ENCODE data around the gene HOXC11. TPM values are rescaled to one million over a fixed set of nuclear protein-coding genes. Genes with fewer than 3 reads are reported as not detected.

HOXC11 gene
- total and polyA plus RNA-seq, 2 experiments from 2014 or later = not detected

DNA sequence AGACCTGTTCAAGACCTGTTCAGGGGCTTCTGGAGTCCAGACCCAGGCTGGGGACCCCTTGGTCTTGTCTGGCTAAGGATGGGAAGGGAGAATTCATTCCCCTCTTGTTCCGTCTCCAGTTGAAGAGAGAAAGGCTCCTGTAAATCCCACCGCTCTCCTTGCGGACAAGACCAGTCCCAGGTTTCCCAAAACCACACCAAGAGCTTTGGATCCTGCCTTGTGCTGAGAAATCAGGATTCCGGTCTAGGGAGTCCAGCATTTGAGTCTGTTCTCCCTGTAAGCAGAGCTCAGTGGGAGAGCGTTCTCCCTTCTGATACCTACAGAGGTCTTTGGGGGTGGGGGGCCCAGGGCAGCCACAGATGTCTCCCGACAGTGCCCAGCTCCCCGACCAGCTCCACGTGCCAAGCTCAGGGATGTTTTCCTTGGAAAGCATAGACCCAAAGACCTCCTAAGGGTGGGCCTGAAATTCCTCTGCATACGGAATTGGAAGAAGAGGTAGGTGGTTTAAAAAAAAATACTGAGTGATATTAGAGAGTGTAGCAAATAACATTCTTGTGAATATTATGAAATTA is 32.4 kb upstream of the HOXC11 start:
- H3K36me3 ChIP-seq (ENCODE audit: insufficient read depth) = no peaks in the 10 kb centered on the region
- peaks cover 22% of the 10 kb centered on the region for H3K4me1 Mint-ChIP-seq
- H3K9me2 ChIP-seq (ENCODE audit: insufficient read depth) = no peaks in the 10 kb centered on the region
- ATAC-seq = no peak
- H2AFZ ChIP-seq = no peak overlapping the region
- peak; percentile 26 for DNase-seq (ENCODE audit: low spot score)
- peaks cover 97% of the 10 kb centered on the region for H3K27me3 Mint-ChIP-seq (ENCODE audit: insufficient read depth, low read depth, poor library complexity)
- H3K4me2 ChIP-seq = no peak overlapping the region
- peak overlapping the region; percentile 44; the same call in 1 of the 3 replicates for H3K4me3 Mint-ChIP-seq
- no peaks in the 10 kb centered on the region; the same call in 2 of the 3 replicates for H3K9me3 Mint-ChIP-seq
- H3K27me3 ChIP-seq (ENCODE audit: insufficient read depth) = peaks cover 100% of the 10 kb centered on the region
- no peak overlapping the region for H3K4me3 ChIP-seq
- TF ChIP-seq, protein P1, sequence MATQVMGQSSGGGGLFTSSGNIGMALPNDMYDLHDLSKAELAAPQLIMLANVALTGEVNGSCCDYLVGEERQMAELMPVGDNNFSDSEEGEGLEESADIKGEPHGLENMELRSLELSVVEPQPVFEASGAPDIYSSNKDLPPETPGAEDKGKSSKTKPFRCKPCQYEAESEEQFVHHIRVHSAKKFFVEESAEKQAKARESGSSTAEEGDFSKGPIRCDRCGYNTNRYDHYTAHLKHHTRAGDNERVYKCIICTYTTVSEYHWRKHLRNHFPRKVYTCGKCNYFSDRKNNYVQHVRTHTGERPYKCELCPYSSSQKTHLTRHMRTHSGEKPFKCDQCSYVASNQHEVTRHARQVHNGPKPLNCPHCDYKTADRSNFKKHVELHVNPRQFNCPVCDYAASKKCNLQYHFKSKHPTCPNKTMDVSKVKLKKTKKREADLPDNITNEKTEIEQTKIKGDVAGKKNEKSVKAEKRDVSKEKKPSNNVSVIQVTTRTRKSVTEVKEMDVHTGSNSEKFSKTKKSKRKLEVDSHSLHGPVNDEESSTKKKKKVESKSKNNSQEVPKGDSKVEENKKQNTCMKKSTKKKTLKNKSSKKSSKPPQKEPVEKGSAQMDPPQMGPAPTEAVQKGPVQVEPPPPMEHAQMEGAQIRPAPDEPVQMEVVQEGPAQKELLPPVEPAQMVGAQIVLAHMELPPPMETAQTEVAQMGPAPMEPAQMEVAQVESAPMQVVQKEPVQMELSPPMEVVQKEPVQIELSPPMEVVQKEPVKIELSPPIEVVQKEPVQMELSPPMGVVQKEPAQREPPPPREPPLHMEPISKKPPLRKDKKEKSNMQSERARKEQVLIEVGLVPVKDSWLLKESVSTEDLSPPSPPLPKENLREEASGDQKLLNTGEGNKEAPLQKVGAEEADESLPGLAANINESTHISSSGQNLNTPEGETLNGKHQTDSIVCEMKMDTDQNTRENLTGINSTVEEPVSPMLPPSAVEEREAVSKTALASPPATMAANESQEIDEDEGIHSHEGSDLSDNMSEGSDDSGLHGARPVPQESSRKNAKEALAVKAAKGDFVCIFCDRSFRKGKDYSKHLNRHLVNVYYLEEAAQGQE (IDR thresholded peaks at IDR 0.05; ENCODE audit: unreplicated experiment) = no peak
- TF ChIP-seq ZNF114 (CRISPR knock-in tag; IDR thresholded peaks at IDR 0.05) (no peak), EZH2phosphoT487 (IDR thresholded peaks at IDR 0.05; ENCODE audit: unreplicated experiment) (peak; percentile 11), EZH2 (IDR thresholded peaks at IDR 0.05; ENCODE audit: low read depth, unreplicated experiment) (peak; percentile 81)
- TF ChIP-seq, protein P2, sequence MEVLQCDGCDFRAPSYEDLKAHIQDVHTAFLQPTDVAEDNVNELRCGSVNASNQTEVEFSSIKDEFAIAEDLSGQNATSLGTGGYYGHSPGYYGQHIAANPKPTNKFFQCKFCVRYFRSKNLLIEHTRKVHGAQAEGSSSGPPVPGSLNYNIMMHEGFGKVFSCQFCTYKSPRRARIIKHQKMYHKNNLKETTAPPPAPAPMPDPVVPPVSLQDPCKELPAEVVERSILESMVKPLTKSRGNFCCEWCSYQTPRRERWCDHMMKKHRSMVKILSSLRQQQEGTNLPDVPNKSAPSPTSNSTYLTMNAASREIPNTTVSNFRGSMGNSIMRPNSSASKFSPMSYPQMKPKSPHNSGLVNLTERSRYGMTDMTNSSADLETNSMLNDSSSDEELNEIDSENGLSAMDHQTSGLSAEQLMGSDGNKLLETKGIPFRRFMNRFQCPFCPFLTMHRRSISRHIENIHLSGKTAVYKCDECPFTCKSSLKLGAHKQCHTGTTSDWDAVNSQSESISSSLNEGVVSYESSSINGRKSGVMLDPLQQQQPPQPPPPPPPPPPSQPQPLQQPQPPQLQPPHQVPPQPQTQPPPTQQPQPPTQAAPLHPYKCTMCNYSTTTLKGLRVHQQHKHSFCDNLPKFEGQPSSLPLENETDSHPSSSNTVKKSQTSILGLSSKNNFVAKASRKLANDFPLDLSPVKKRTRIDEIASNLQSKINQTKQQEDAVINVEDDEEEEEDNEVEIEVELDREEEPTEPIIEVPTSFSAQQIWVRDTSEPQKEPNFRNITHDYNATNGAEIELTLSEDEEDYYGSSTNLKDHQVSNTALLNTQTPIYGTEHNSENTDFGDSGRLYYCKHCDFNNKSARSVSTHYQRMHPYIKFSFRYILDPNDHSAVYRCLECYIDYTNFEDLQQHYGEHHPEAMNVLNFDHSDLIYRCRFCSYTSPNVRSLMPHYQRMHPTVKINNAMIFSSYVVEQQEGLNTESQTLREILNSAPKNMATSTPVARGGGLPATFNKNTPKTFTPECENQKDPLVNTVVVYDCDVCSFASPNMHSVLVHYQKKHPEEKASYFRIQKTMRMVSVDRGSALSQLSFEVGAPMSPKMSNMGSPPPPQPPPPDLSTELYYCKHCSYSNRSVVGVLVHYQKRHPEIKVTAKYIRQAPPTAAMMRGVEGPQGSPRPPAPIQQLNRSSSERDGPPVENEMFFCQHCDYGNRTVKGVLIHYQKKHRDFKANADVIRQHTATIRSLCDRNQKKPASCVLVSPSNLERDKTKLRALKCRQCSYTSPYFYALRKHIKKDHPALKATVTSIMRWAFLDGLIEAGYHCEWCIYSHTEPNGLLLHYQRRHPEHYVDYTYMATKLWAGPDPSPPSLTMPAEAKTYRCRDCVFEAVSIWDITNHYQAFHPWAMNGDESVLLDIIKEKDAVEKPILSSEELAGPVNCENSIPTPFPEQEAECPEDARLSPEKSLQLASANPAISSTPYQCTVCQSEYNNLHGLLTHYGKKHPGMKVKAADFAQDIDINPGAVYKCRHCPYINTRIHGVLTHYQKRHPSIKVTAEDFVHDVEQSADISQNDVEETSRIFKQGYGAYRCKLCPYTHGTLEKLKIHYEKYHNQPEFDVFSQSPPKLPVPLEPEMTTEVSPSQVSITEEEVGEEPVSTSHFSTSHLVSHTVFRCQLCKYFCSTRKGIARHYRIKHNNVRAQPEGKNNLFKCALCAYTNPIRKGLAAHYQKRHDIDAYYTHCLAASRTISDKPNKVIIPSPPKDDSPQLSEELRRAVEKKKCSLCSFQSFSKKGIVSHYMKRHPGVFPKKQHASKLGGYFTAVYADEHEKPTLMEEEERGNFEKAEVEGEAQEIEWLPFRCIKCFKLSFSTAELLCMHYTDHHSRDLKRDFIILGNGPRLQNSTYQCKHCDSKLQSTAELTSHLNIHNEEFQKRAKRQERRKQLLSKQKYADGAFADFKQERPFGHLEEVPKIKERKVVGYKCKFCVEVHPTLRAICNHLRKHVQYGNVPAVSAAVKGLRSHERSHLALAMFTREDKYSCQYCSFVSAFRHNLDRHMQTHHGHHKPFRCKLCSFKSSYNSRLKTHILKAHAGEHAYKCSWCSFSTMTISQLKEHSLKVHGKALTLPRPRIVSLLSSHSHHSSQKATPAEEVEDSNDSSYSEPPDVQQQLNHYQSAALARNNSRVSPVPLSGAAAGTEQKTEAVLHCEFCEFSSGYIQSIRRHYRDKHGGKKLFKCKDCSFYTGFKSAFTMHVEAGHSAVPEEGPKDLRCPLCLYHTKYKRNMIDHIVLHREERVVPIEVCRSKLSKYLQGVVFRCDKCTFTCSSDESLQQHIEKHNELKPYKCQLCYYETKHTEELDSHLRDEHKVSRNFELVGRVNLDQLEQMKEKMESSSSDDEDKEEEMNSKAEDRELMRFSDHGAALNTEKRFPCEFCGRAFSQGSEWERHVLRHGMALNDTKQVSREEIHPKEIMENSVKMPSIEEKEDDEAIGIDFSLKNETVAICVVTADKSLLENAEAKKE (CRISPR knock-in tag; IDR thresholded peaks at IDR 0.05) = no peak
- no peaks in the 10 kb centered on the region for H3K36me3 Mint-ChIP-seq (ENCODE audit: low read depth)
- peaks cover 54% of the 10 kb centered on the region for H4K20me1 ChIP-seq (replicated peaks; ENCODE audit: insufficient read depth)
- H3F3A ChIP-seq (replicated peaks; ENCODE audit: low read depth) = peaks cover 28% of the 10 kb centered on the region
- H3K79me2 ChIP-seq (replicated peaks; ENCODE audit: insufficient read depth) = no peaks in the 10 kb centered on the region
- no peak overlapping the region for H3K27ac Mint-ChIP-seq
- H3K27ac ChIP-seq (ENCODE audit: low read depth) = no peak overlapping the region
- peaks cover 24% of the 10 kb centered on the region for H3K4me1 ChIP-seq (ENCODE audit: insufficient read depth)

All from GM23338 (cell line).